ENCODE results near the gene MBNL1. TPM values are rescaled to one million over a fixed set of nuclear protein-coding genes. Genes with fewer than 3 reads are reported as not detected.
A peak's percentile ranks its signal among the peaks of the same experiment; 100 is the strongest.
"Not testable (repeated sequence)": the region's sequence is repeated elsewhere in the genome, so short reads cannot be mapped to it uniquely, and the experiment has no call there.

MBNL1 gene
- total RNA-seq, 1 donor from 2014 or later = 295 TPM

DNA sequence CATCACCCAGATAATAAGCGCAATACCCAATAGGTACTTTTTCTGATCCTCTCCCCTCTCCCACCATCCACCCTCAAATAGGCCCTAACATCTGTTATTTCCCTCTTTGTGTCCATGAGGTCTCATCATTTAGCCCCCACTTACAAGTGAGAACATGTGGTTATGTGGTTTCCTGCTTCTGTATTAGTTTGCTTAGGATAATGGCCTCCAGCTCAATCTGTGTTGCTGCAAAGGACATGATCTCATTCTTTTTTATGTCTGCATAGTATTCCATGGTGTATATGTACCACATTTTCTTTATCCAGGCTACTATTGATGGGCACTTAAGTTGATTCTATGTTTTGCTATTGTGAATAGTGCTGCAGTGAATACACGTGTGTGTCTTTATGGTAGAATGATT, 165.4 kb downstream of the MBNL1 start:
- no peak overlapping the region for H3K4me3 Mint-ChIP-seq
- H3K4me1 Mint-ChIP-seq (ENCODE audit: low read depth) = peaks cover 56% of the 10 kb centered on the region
- peak overlapping the region; percentile 12 for H3K27ac Mint-ChIP-seq
- intact Hi-C loops (cut with micrococcal nuclease) = no loop called here
- peaks cover 5% of the 10 kb centered on the region for H3K9me3 Mint-ChIP-seq
- DNase-seq (ENCODE audit: low spot score) = no peak
- peaks cover 34% of the 10 kb centered on the region for H3K36me3 Mint-ChIP-seq (ENCODE audit: low read depth)
- H3K27me3 Mint-ChIP-seq (ENCODE audit: insufficient read depth) = no peaks in the 10 kb centered on the region

DNA sequence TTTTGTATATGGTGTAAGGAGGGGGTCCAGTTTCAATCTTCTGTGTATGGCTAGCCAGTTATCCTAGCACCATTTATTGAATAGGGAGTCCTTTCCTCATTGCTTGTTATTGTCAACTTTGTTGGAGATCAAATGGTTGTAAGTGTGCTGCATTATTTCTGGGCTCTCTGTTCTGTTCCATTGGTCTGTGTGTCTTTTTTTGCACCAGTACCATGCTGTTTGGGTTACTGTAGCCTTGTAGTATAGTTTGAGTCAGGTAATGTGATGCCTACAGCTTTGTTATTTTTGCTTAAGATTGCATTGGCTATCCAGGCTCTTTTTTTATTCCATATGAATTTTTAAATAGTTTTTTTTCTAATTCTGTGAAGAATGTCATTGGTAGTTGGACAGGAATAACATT, 166.5 kb downstream of the MBNL1 start:
- peaks cover 60% of the 10 kb centered on the region for H3K4me1 Mint-ChIP-seq (ENCODE audit: low read depth)
- H3K27ac Mint-ChIP-seq; DNase-seq (ENCODE audit: low spot score); H3K9me3 Mint-ChIP-seq; intact Hi-C loops (cut with micrococcal nuclease); H3K27me3 Mint-ChIP-seq (ENCODE audit: insufficient read depth); H3K4me3 Mint-ChIP-seq: not testable (repeated sequence)
- H3K36me3 Mint-ChIP-seq (ENCODE audit: low read depth) = peaks cover 37% of the 10 kb centered on the region

DNA sequence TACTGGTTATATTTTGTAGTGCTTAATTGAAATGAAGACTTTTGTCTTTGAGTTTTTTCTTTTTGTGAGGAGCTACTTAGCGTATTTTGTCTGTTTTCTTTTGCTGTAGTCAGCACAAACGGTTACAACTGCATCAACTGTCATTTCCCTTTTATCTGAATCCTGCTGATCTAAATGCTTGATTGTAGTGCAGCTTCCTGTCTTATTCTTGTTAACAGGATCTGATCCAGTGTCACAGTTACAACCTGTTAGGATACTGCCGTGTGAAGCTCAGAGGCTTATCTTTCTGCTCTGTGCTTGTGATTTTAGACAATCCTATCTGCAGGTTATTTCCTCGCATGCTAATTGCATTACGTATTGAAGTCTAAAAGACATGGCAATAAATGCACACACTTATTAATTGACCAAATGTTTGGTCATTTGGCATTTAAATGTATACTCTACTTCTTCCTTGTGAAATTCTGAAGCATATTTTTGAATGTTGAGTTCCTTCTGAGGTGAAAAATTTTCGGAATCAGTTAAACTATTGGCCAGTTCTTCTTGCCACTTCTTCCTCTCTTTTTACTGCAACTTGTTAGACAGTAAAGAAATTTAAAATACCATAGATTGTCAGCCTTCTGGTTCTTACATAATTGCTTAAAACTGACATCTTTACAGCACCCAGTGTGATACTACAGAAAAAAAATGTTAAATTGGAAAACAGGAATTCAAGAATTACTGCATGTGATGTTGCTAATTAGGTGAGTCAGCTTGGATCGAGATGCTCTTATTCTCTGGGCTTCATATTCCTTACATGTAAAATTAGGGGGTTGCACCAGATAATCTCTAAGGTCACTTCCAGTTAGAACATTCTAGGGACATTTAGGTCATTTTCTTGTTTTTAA, 168.2 kb downstream of the MBNL1 start:
- Mint-ChIP-seq H3K27me3 (ENCODE audit: insufficient read depth) (no peaks in the 10 kb centered on the region), H3K4me1 (ENCODE audit: low read depth) (peaks cover 61% of the 10 kb centered on the region), H3K9me3 (peaks cover 5% of the 10 kb centered on the region), H3K27ac (peak overlapping the region; percentile 4), H3K4me3 (no peak overlapping the region), H3K36me3 (ENCODE audit: low read depth) (peaks cover 31% of the 10 kb centered on the region)
- DNase-seq (ENCODE audit: low spot score) = no peak
- intact Hi-C loops (cut with micrococcal nuclease) = no loop called here

DNA sequence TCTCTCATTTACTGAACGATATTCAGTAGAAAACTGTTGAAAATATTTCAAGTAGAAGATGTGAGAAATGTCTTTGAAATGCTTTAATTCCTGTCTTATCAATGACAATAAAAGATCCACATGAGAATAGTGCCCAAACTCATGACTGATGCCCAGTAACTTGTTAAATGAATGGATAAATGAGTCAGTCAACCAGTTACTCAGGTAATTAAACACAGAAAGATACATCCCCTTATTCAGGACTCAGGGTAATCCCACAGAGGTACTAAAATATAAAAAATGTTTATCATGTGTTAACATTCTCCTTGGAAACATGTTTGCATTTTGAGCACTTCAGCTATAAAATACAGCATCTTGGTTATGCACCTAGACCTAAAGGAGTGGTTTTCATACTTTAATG, 169.5 kb downstream of the MBNL1 start:
- Mint-ChIP-seq H3K36me3 (ENCODE audit: low read depth) (peaks cover 26% of the 10 kb centered on the region), H3K27ac (no peak overlapping the region), H3K27me3 (ENCODE audit: insufficient read depth) (no peaks in the 10 kb centered on the region), H3K4me3 (no peak overlapping the region), H3K9me3 (peaks cover 5% of the 10 kb centered on the region), H3K4me1 (ENCODE audit: low read depth) (peaks cover 73% of the 10 kb centered on the region)
- DNase-seq (ENCODE audit: low spot score) = no peak
- intact Hi-C loops (cut with micrococcal nuclease) = no loop called here

DNA sequence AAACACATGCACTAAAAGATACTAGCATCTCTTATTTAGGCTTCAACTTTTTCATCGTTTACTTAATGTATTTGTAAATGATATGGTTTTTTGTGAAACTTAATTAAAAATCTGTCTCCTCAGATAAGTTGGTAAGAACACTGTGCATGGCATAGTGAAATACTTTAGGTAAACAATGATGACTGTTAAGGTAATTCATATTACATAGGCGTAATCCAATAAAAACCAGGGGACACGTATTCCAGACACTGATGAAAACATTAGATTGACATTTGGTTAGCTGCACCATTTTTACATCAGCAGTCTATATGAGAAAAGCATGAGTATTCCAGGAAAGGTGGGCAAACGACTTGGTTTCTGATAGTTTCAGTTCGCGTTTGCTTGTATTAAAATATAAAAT, 170.0 kb downstream of the MBNL1 start:
- Mint-ChIP-seq H3K4me1 (ENCODE audit: low read depth) (peaks cover 78% of the 10 kb centered on the region), H3K27me3 (ENCODE audit: insufficient read depth) (no peaks in the 10 kb centered on the region), H3K27ac (no peak overlapping the region), H3K9me3 (peaks cover 5% of the 10 kb centered on the region), H3K4me3 (no peak overlapping the region), H3K36me3 (ENCODE audit: low read depth) (peaks cover 24% of the 10 kb centered on the region)
- intact Hi-C loops (cut with micrococcal nuclease) = no loop called here
- DNase-seq (ENCODE audit: low spot score) = no peak

DNA sequence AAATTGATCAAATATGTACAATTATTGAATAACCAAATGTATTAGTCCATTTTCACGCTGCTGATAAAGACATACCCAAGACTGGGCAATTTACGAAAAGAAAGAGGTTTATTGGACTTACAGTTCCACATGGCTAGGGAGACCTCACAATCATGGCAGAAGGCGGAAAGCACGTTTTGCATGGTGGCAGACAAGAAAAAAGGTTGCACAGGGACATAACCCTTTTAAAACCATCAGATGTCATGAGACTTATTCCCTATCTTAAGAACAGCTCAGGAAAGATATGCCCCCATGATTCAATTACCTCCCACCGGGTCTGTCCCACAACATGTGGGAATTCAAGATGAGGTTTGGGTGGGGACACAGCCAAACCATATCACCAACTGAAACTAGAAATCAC, 171.5 kb downstream of the MBNL1 start:
- peaks cover 79% of the 10 kb centered on the region for H3K4me1 Mint-ChIP-seq (ENCODE audit: low read depth)
- not testable (repeated sequence) for H3K27me3 Mint-ChIP-seq (ENCODE audit: insufficient read depth); DNase-seq (ENCODE audit: low spot score); H3K27ac Mint-ChIP-seq; H3K9me3 Mint-ChIP-seq; H3K4me3 Mint-ChIP-seq
- peaks cover 15% of the 10 kb centered on the region for H3K36me3 Mint-ChIP-seq (ENCODE audit: low read depth)
- intact Hi-C loops (cut with micrococcal nuclease) = loop anchor here (5.0 kb wide), 2 partner anchors 38 to 248 kb away; no protein-coding TSS in a partner anchor

DNA sequence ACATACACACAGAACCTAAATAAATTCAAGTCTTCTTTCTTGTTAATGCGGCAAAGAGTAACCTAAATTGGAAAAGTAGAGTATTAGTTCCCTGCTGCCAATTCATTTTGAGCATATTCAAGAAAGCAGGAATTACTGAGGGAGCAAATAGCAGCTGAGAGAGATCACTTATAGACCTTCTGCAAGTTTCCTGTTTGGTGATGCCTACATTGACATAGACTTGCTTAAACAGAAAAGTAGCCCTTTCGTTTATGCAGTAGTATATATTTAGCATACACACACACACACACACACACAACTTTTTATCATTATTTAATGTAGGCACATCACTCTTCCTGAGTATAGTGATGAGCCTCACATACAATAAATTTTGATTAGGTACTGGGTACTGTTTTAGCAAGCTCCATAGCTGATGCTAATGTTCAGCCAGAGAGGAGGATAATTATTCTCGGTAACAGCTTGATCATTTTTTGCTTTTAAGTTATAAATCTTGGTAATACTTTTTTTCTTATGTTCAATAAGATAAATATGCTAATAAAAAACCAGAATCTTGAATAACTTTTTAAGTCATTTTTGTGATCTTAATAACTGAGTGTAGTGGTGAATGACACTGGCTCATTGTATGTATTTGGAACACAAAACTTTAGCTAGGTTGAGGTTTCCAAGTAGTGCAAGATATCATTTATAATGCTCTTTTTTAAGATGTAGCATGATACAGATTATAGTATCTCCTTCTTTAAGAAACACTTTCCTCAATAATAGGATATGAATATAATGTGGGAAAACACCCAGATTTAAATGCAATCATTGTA, 174.7 kb downstream of the MBNL1 start:
- Mint-ChIP-seq H3K4me3 (no peak overlapping the region), H3K36me3 (ENCODE audit: low read depth) (peaks cover 28% of the 10 kb centered on the region), H3K4me1 (ENCODE audit: low read depth) (peaks cover 72% of the 10 kb centered on the region), H3K27ac (peak overlapping the region; percentile 33), H3K9me3 (no peaks in the 10 kb centered on the region), H3K27me3 (ENCODE audit: insufficient read depth) (no peaks in the 10 kb centered on the region)
- intact Hi-C loops (cut with micrococcal nuclease) = loop anchor here (1.0 to 5.0 kb wide), 3 partner anchors 41 to 371 kb away; no protein-coding TSS in a partner anchor
- no peak for DNase-seq (ENCODE audit: low spot score)

DNA sequence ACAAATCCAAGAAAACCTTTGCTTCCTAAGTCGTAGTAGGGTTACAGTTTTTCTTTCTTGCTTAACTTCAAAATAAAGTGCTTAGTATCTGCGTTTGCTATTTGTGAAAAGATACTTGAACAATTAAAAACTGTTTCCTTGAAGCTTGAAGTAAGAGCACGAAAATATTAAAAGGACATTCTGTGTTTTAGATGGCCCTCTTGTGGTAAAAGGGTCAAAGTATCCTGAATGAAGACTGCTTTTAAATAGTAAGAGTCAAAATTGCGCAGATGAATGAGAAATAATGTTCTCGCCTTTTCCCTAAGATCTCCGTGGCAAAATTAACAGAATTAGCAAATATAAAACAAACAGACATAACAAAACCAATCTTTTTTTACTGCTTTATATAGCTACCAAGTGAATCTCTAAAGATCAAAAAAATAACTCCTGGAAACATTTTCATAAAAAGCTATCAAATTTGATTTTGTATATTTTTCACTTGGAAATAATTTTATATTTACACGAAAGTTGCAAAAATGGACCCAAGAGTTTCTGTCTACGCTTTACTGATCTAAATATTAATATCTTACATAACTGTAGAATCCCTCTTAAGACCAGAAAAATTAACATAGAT, 175.4 kb downstream of the MBNL1 start:
- DNase-seq (ENCODE audit: low spot score) = no peak
- Mint-ChIP-seq H3K27ac (no peak overlapping the region), H3K27me3 (ENCODE audit: insufficient read depth) (no peaks in the 10 kb centered on the region), H3K4me3 (no peak overlapping the region), H3K9me3 (no peaks in the 10 kb centered on the region), H3K4me1 (ENCODE audit: low read depth) (peaks cover 65% of the 10 kb centered on the region), H3K36me3 (ENCODE audit: low read depth) (peaks cover 31% of the 10 kb centered on the region)
- intact Hi-C loops (cut with micrococcal nuclease) = loop anchor here (1.0 to 5.0 kb wide), 3 partner anchors 42 to 372 kb away; no protein-coding TSS in a partner anchor

DNA sequence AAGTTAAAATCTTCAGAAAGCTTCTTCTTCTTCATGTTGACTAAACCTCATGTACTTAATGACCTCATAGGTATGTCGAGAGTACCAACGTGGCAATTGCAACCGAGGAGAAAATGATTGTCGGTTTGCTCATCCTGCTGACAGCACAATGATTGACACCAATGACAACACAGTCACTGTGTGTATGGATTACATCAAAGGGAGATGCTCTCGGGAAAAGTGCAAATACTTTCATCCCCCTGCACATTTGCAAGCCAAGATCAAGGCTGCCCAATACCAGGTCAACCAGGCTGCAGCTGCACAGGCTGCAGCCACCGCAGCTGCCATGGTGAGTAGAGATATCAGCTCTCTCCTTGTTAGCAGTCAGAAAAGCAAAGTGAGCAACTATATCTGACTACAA, 176.5 kb downstream of the MBNL1 start:
- peak overlapping the region; percentile 3 for H3K27ac Mint-ChIP-seq
- H3K27me3 Mint-ChIP-seq (ENCODE audit: insufficient read depth) = no peaks in the 10 kb centered on the region
- no peaks in the 10 kb centered on the region for H3K9me3 Mint-ChIP-seq
- no peak overlapping the region for H3K4me3 Mint-ChIP-seq
- intact Hi-C loops (cut with micrococcal nuclease) = no loop called here
- peaks cover 54% of the 10 kb centered on the region for H3K4me1 Mint-ChIP-seq (ENCODE audit: low read depth)
- peaks cover 27% of the 10 kb centered on the region for H3K36me3 Mint-ChIP-seq (ENCODE audit: low read depth)
- DNase-seq (ENCODE audit: low spot score) = no peak

DNA sequence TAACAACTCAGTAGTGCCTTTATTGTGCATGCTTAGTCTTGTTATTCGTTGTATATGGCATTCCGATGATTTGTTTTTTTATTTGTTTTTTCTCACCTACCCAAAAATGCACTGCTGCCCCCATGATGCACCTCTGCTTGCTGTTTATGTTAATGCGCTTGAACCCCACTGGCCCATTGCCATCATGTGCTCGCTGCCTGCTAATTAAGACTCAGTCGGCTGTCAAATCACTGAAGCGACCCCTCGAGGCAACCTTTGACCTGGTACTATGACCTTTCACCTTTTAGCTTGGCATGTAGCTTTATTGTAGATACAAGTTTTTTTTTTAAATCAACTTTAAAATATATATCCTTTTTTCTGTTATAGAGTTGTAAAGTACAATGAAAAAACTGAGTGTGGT, 177.8 kb downstream of the MBNL1 start:
- Mint-ChIP-seq H3K36me3 (ENCODE audit: low read depth) (peaks cover 37% of the 10 kb centered on the region), H3K4me3 (no peak overlapping the region), H3K27ac (peak overlapping the region; percentile 68), H3K9me3 (no peaks in the 10 kb centered on the region), H3K4me1 (ENCODE audit: low read depth) (peaks cover 59% of the 10 kb centered on the region), H3K27me3 (ENCODE audit: insufficient read depth) (no peaks in the 10 kb centered on the region)
- intact Hi-C loops (cut with micrococcal nuclease) = no loop called here
- no peak for DNase-seq (ENCODE audit: low spot score)

DNA sequence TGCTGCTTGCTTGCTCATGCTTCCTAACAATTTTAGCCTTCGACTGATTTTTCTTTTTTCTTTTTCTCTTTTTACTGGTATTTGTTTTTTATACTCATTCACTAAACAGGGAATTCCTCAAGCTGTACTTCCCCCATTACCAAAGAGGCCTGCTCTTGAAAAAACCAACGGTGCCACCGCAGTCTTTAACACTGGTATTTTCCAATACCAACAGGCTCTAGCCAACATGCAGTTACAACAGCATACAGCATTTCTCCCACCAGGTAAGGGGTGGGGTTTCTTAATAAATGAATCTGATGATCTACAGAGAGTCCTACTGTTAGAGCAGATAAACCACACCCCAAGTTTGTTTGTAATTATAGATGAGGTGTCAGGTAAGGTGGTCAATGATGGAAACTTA, 178.8 kb downstream of the MBNL1 start:
- DNase-seq (ENCODE audit: low spot score) = no peak
- no peaks in the 10 kb centered on the region for H3K9me3 Mint-ChIP-seq
- no peak overlapping the region for H3K4me3 Mint-ChIP-seq
- no peaks in the 10 kb centered on the region for H3K27me3 Mint-ChIP-seq (ENCODE audit: insufficient read depth)
- H3K27ac Mint-ChIP-seq = peak overlapping the region; percentile 74
- intact Hi-C loops (cut with micrococcal nuclease) = no loop called here
- H3K36me3 Mint-ChIP-seq (ENCODE audit: low read depth) = peaks cover 43% of the 10 kb centered on the region
- peaks cover 56% of the 10 kb centered on the region for H3K4me1 Mint-ChIP-seq (ENCODE audit: low read depth)

DNA sequence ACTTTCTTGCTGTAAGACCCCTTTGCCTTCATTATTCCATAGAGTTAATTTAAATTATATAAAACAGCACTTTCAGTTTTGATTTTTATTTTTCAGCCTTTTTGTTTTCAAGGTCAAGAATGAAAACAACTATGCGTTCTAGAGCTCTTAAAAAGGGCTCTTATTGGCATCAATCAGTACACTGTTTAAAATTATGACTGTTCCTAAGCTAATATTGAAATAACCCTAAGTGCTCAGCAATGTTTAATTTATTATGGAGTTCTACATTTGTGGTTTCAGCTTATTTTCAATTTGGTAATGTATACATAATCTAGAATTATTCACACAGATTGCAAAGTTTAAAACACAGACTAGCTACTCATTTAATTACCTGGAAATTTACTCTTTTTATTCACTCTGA, 179.4 kb downstream of the MBNL1 start:
- DNase-seq (ENCODE audit: low spot score) = no peak
- peaks cover 45% of the 10 kb centered on the region for H3K36me3 Mint-ChIP-seq (ENCODE audit: low read depth)
- H3K4me3 Mint-ChIP-seq = no peak overlapping the region
- intact Hi-C loops (cut with micrococcal nuclease) = no loop called here
- no peaks in the 10 kb centered on the region for H3K27me3 Mint-ChIP-seq (ENCODE audit: insufficient read depth)
- peaks cover 53% of the 10 kb centered on the region for H3K4me1 Mint-ChIP-seq (ENCODE audit: low read depth)
- no peaks in the 10 kb centered on the region for H3K9me3 Mint-ChIP-seq
- no peak overlapping the region for H3K27ac Mint-ChIP-seq

DNA sequence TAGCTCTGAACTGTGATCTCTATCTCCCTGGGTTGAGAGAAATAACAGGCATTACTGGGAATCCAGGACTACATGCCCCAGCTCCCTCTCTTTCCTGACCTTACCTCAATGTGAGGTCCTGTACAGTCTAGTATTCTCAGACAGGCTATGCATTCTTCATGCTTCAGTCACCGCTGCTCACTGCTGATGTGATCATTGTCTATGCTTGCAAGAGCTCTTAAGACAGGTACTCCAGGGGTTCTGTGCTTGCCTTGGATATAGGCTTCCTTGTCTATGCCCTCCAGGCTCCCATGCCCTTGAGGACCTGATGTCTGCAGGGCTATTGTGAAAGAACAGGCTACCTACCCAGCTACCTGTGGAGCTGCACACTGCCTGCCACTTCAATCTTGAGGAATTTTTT, 183.6 kb downstream of the MBNL1 start:
- DNase-seq (ENCODE audit: low spot score) = no peak
- peaks cover 44% of the 10 kb centered on the region for H3K36me3 Mint-ChIP-seq (ENCODE audit: low read depth)
- intact Hi-C loops (cut with micrococcal nuclease) = no loop called here
- no peaks in the 10 kb centered on the region for H3K27me3 Mint-ChIP-seq (ENCODE audit: insufficient read depth)
- no peaks in the 10 kb centered on the region for H3K9me3 Mint-ChIP-seq
- H3K4me1 Mint-ChIP-seq (ENCODE audit: low read depth) = peaks cover 28% of the 10 kb centered on the region
- peak overlapping the region; percentile 5 for H3K27ac Mint-ChIP-seq
- no peak overlapping the region for H3K4me3 Mint-ChIP-seq

All from activated T-helper 1 cell treated with anti-CD3 and anti-CD28 coated beads, Interleukin-12 subunit alpha, Interleukin-12 subunit beta, Interleukin-2, Interleukin-4 antibody, amounts not matched to agents 30 ng/mL and 10 ng/mL and 1 ng/mL, durations not matched to agents 14 hours and 24 hours and 36 hours (primary cell).